Neural crest cell (in vitro differentiated cells): Measurements from ENCODE around the gene TRAPPC12. TPM values are rescaled to one million over a fixed set of nuclear protein-coding genes. Genes with fewer than 3 reads are reported as not detected.

ENCODE experiments used
- DNase-seq: peaks from one replicate; pipeline ENCODE4 v3.0.0; 2021; ENCODE audit warnings: low read depth, mixed read lengths, low spot score
- H3K27ac Mint-ChIP-seq: one replicate; pipeline ENCODE4 v1.8.0; 2021; ENCODE audit warnings: mild to moderate bottlenecking, mixed read lengths; ENCODE audit not compliant: unreplicated experiment
- H3K27me3 Mint-ChIP-seq: 2 replicates; pipeline ENCODE4 v1.8.0; 2021; ENCODE audit warnings: low read depth, mild to moderate bottlenecking, mixed read lengths
- H3K36me3 Mint-ChIP-seq: 2 replicates; pipeline ENCODE4 v1.8.0; 2021; ENCODE audit warnings: low read depth, mild to moderate bottlenecking, mixed read lengths
- H3K4me1 Mint-ChIP-seq: 2 replicates; pipeline ENCODE4 v1.8.0; 2021; ENCODE audit warnings: mixed read lengths
- H3K4me3 Mint-ChIP-seq: one replicate; pipeline ENCODE4 v1.8.0; 2021; ENCODE audit warnings: mild to moderate bottlenecking, mixed read lengths
- H3K9me3 Mint-ChIP-seq: 2 replicates; pipeline ENCODE4 v1.8.0; 2021; ENCODE audit warnings: mixed read lengths
- total RNA-seq: library from RNA; stranded (reverse); gene quantifications from 2 replicates; pipeline ENCODE4 v1.2.1, GENCODE V29; 2021
- TF ChIP-seq, protein P1 (sequence below): fragments of 200-600 bp; sonication (generic); conservative IDR thresholded peaks from 2 replicates; pipeline ENCODE4 v1.5.0; 2021; ENCODE audit warnings: antibody characterized with exemption, mild to moderate bottlenecking

The TRAPPC12 gene
- total RNA-seq, 1 donor from 2014 or later, result 96.9 TPM

- Mint-ChIP-seq H3K27me3 (peaks cover 2% of the 10 kb centered on the region), H3K9me3 (no peaks in the 10 kb centered on the region), H3K4me3 (no peak overlapping the region), H3K27ac (no peak overlapping the region), H3K4me1 (no peaks in the 10 kb centered on the region), H3K36me3 (no peaks in the 10 kb centered on the region)
- DNase-seq, result no peak
- TF ChIP-seq, protein P1, sequence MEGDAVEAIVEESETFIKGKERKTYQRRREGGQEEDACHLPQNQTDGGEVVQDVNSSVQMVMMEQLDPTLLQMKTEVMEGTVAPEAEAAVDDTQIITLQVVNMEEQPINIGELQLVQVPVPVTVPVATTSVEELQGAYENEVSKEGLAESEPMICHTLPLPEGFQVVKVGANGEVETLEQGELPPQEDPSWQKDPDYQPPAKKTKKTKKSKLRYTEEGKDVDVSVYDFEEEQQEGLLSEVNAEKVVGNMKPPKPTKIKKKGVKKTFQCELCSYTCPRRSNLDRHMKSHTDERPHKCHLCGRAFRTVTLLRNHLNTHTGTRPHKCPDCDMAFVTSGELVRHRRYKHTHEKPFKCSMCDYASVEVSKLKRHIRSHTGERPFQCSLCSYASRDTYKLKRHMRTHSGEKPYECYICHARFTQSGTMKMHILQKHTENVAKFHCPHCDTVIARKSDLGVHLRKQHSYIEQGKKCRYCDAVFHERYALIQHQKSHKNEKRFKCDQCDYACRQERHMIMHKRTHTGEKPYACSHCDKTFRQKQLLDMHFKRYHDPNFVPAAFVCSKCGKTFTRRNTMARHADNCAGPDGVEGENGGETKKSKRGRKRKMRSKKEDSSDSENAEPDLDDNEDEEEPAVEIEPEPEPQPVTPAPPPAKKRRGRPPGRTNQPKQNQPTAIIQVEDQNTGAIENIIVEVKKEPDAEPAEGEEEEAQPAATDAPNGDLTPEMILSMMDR, result no peak
These were observed 148.6 kb downstream of the TRAPPC12 start for GRCh38 chr2:3527886-3528785.

Other genes with a start within 250 kb of the TRAPPC12 start
- 33.0 and 34.9 TPM in 2 replicates for gene EIPR1, start 1.9 kb upstream of the TRAPPC12 start, total RNA-seq
- 32.4 and 32.8 TPM in 2 replicates for gene ADI1, start 139.8 kb downstream of the TRAPPC12 start, total RNA-seq
- gene RNASEH1, start 178.6 kb downstream of the TRAPPC12 start, total RNA-seq, result 28.9 and 33.7 TPM in 2 replicates
- 1,758 and 1,929 TPM in 2 replicates for gene RPS7, start 195.6 kb downstream of the TRAPPC12 start, total RNA-seq
- not detected in 2 replicates for gene COLEC11, start 215.4 kb downstream of the TRAPPC12 start, total RNA-seq